ENCODE results near the gene EXOC3L2. TPM values are rescaled to one million over a fixed set of nuclear protein-coding genes. Genes with fewer than 3 reads are reported as not detected.

EXOC3L2 gene
- total and polyA plus RNA-seq, 10 donors, result 1.9 to 22.7 (median 13.4) TPM

DNA sequence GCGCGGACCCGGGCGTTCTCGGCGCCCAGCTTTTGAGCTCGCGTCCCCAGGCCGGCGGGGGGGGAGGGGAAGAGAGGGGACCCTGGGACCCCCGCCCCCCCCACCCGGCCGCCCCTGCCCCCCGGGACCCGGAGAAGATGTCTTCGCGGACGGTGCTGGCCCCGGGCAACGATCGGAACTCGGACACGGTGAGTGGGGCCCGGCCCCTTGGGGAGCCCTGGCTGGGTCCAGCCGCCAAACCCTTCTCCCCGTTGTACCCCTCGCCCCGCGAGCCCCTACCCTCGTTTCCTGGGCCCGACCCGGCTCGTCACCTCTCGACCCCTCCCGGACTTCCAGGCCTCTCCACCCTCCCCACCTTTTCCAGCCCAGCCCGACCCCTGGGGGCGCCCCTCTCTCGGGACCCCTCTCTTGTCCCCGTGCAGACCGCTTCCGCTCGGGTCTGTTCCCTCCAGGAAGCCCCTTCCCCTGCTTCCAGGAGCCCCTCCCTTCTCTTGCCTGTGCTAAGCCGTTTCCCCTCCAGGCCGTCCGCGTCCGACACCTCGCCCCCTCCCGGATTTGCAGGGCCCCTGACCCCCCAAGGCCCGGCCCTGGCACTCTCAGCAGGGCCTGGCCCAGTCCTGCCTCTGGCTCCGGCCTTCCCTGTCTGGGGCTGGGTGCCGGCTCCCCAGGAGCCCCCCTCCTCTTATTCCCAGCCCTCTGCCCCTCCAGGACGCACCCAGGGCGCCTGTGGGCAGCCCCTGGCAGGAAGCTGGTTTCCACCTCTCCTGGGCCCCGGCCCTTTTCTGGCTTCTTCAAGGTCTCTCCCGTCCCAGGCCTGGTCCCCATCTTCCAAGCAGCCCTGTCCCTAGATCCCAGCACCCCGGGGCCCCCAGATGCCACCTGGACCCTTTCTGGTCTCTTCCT is 6.5 kb upstream of the EXOC3L2 start:
- Histone ChIP-seq H3K9me3 (no peaks in the 10 kb centered on the region), H3K27me3 (replicated peaks in 1 of 7) (no peaks in the 10 kb centered on the region), H3K4me1 (peaks cover 18 to 82% (median 55%) of the 10 kb centered on the region in 6 donors), H3K4me3 (peak overlapping the region; percentile 63 to 94 (median 76)), H3K27ac (peak overlapping the region; percentile 35 to 88 (median 71)), H3K36me3 (no peaks in the 10 kb centered on the region)
- peak; percentile 84 for DNase-seq
- WGBS, 5 donors, result 1 to 4% (median 1%) methylated on average over 30 to 57 of the region's 57 CpGs
- intact Hi-C loops (cut with DNase I; ENCODE audit: low total_unique reads), result no loop called here
- TF ChIP-seq POLR2AphosphoS5 (IDR thresholded peaks at IDR 0.05) (no peak), CTCF (IDR thresholded peaks at IDR 0.05 in 8 of 11, conservative IDR thresholded peaks at IDR 0.05 in 3 of 11) (no peak), POLR2A (IDR thresholded peaks at IDR 0.05) (no peak)

DNA sequence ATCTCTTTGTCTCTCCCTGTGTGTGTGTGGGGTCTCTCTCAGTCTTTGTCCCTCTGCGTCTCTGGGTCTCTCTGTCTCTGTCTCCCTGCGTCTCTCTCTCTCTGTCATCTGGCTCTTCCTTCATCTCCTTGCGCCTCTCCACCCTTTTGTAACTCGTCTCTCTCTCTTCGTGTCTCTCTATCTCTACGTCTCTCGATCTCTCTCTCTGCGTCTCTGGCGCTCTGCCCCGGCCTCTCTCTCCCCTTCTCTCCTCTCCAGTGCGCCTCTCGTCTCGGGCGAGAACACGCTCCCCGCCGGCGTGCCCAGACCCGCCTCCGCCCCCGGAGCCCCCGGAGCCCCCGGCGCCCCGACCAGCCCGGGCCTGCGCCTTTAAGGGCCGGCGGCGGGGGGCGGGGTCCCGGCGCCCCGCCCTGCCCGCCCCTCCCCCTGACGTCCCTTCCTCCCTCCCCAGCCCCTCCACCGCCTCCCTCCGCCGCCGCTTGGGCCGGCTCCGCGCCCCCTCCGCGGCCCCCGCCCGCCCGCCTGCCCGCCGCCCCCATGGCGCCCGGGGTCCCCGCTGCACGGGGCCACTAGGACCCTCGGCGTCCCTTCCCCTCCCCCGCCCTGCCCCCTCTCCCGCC is 5.7 kb upstream of the EXOC3L2 start, which contains the start of gene MARK4:
Gene MARK4 (plus strand): TSS at position 440 of the 620 bp plus-strand sequence. CDS start 318 bp downstream, outside the sequence.
- intact Hi-C loops (cut with DNase I; ENCODE audit: low total_unique reads), result no loop called here

GRCh38 chr19:45250216-45250831 is 5.1 kb upstream of the EXOC3L2 start:
- 59 to 70% (median 62%) methylated on average over 13 to 14 of the region's 14 CpGs for WGBS, 5 donors
- no peaks in the 10 kb centered on the region for H3K27me3 ChIP-seq (replicated peaks in 1 of 7)
- no peaks in the 10 kb centered on the region for H3K36me3 ChIP-seq
- peak overlapping the region in 7 of 8 donors; percentile 39 to 94 (median 79) for H3K4me3 ChIP-seq
- intact Hi-C loops (cut with DNase I; ENCODE audit: low total_unique reads), result no loop called here
- TF ChIP-seq POLR2AphosphoS5 (IDR thresholded peaks at IDR 0.05) (no peak), POLR2A (IDR thresholded peaks at IDR 0.05) (no peak), CTCF (IDR thresholded peaks at IDR 0.05 in 8 of 11, conservative IDR thresholded peaks at IDR 0.05 in 3 of 11) (no peak)
- no peaks in the 10 kb centered on the region for H3K9me3 ChIP-seq
- peak; percentile 73 for DNase-seq
- peaks cover 21 to 82% (median 58%) of the 10 kb centered on the region in 6 donors for H3K4me1 ChIP-seq
- peak overlapping the region in 5 of 8 donors; percentile 59 to 88 (median 83) for H3K27ac ChIP-seq

More for the DNA sequence above, 5.7 kb upstream of the EXOC3L2 start, which contains the start of gene MARK4:
- Histone ChIP-seq H3K27me3 (replicated peaks in 1 of 7) (no peaks in the 10 kb centered on the region), H3K36me3 (no peaks in the 10 kb centered on the region), H3K9me3 (no peaks in the 10 kb centered on the region), H3K4me3 (peak within 1 kb of the TSS; percentile 63 to 94 (median 76)), H3K4me1 (peaks cover 19 to 82% (median 57%) of the 10 kb centered on the region in 6 donors), H3K27ac (peak within 1 kb of the TSS; percentile 42 to 88 (median 78))
- peak; percentile 89 for DNase-seq
- WGBS, 5 donors, result 1 to 2% (median 2%) methylated on average over 26 to 55 of the region's 58 CpGs
- TF ChIP-seq POLR2A (IDR thresholded peaks at IDR 0.05), result no peak
- TF ChIP-seq CTCF (IDR thresholded peaks at IDR 0.05 in 8 of 11, conservative IDR thresholded peaks at IDR 0.05 in 3 of 11), result no peak
- TF ChIP-seq POLR2AphosphoS5 (IDR thresholded peaks at IDR 0.05), result peak in 2 of 3 donors; percentile 20 to 68

Measured in spleen (tissue), 11 donors.